ENCODE measurements around the gene SPAAR. TPM values are rescaled to one million over a fixed set of nuclear protein-coding genes. Genes with fewer than 3 reads are reported as not detected.

SPAAR gene
- total RNA-seq, 6 donors from 2014 or later = 3.3 to 19.9 (median 8.5) TPM

GRCh38 chr9:35903049-35903448 lies 6.2 kb upstream of the SPAAR start:
- H3K4me1 ChIP-seq = peaks cover 48 to 54% (median 51%) of the 10 kb centered on the region in 4 donors
- no peaks in the 10 kb centered on the region for H3K36me3 ChIP-seq
- peak overlapping the region in 1 of 4 donors; percentile 98 for H3K27ac ChIP-seq
- WGBS, 2 donors = 22 to 24% methylated on average over 3 of the region's 3 CpGs
- H3K27me3 ChIP-seq = no peaks in the 10 kb centered on the region
- no peaks in the 10 kb centered on the region for H3K9me3 ChIP-seq
- H3K4me3 ChIP-seq = no peak overlapping the region
- ATAC-seq (ENCODE audit: low FRiP score in 2 of 2) (no peak), DNase-seq (no peak)
- TF ChIP-seq CTCF (IDR thresholded peaks at IDR 0.05) = peak; percentile 60 to 88 (median 82)
- TF ChIP-seq EP300 (IDR thresholded peaks at IDR 0.05) = no peak

GRCh38 chr9:35904338-35904737 lies 5.0 kb upstream of the SPAAR start:
- no peak for ATAC-seq (ENCODE audit: low FRiP score in 2 of 2)
- Histone ChIP-seq H3K36me3 (no peaks in the 10 kb centered on the region), H3K4me1 (peaks cover 60 to 67% (median 64%) of the 10 kb centered on the region in 4 donors), H3K4me3 (no peak overlapping the region), H3K27ac (peak overlapping the region; percentile 94 to 98 (median 95)), H3K9me3 (no peaks in the 10 kb centered on the region), H3K27me3 (no peaks in the 10 kb centered on the region)
- WGBS, 2 donors = 65 to 66% methylated on average over 8 of the region's 8 CpGs
- TF ChIP-seq POLR2AphosphoS5 (IDR thresholded peaks at IDR 0.05) (no peak), EP300 (IDR thresholded peaks at IDR 0.05) (no peak), CTCF (IDR thresholded peaks at IDR 0.05) (no peak), POLR2A (IDR thresholded peaks at IDR 0.05) (no peak)
- DNase-seq = peak in 1 of 2 donors; percentile 50

GRCh38 chr9:35905051-35905781 lies 4.1 kb upstream of the SPAAR start:
- WGBS, 2 donors = 58 to 74% methylated on average over 7 to 8 of the region's 8 CpGs
- DNase-seq (no peak), ATAC-seq (ENCODE audit: low FRiP score in 2 of 2) (no peak)
- Histone ChIP-seq H3K36me3 (no peaks in the 10 kb centered on the region), H3K4me3 (no peak overlapping the region), H3K27ac (peak overlapping the region; percentile 94 to 98 (median 95)), H3K9me3 (no peaks in the 10 kb centered on the region), H3K27me3 (no peaks in the 10 kb centered on the region), H3K4me1 (peaks cover 69 to 76% (median 72%) of the 10 kb centered on the region in 4 donors)
- TF ChIP-seq CTCF (IDR thresholded peaks at IDR 0.05) = no peak
- no peak for TF ChIP-seq POLR2A (IDR thresholded peaks at IDR 0.05)
- no peak for TF ChIP-seq EP300 (IDR thresholded peaks at IDR 0.05)
- TF ChIP-seq POLR2AphosphoS5 (IDR thresholded peaks at IDR 0.05) = no peak

- Histone ChIP-seq H3K36me3 (no peaks in the 10 kb centered on the region), H3K27ac (peak within 1 kb of the TSS; percentile 94 to 98 (median 95)), H3K4me3 (peak within 1 kb of the TSS in 3 of 4 donors; percentile 10 to 41 (median 37)), H3K4me1 (peaks cover 72 to 85% (median 79%) of the 10 kb centered on the region in 4 donors), H3K27me3 (no peaks in the 10 kb centered on the region), H3K9me3 (no peaks in the 10 kb centered on the region)
- 43 to 48% methylated on average over 19 to 23 of the region's 30 CpGs for WGBS, 2 donors
- ATAC-seq (ENCODE audit: low FRiP score in 2 of 2) (peak; percentile 77 to 84), DNase-seq (peak; percentile 75 to 94)
- peak in 1 of 4 donors; percentile 88 for TF ChIP-seq EP300 (IDR thresholded peaks at IDR 0.05)
- peak in 2 of 4 donors; percentile 40 to 54 for TF ChIP-seq POLR2A (IDR thresholded peaks at IDR 0.05)
- no peak for TF ChIP-seq CTCF (IDR thresholded peaks at IDR 0.05)
- TF ChIP-seq POLR2AphosphoS5 (IDR thresholded peaks at IDR 0.05) = peak; percentile 84 to 88
Measured at GRCh38 chr9:35905912-35906679, 3.2 kb upstream of the SPAAR start, which contains the start of gene HRCT1. Gene HRCT1 (plus strand): TSS chr9:35906202. CDS start chr9:35906288, 86 bp downstream.

Data from upper lobe of left lung (tissue), 6 donors.